ENCODE measurements around the gene KRTAP12-4.
"Not testable (repeated sequence)": the region's sequence is repeated elsewhere in the genome, so short reads cannot be mapped to it uniquely, and the experiment has no call there.

Gene KRTAP12-4

GRCh38 chr21:44630440-44630839 is 24.0 kb downstream of the KRTAP12-4 start:
- no peak for DNase-seq (ENCODE audit: low read depth)

- no peak for DNase-seq (ENCODE audit: low read depth)
These were observed 25.6 kb downstream of the KRTAP12-4 start for GRCh38 chr21:44628707-44629391.

GRCh38 chr21:44627831-44628233 is 26.6 kb downstream of the KRTAP12-4 start:
- DNase-seq (ENCODE audit: low read depth) = not testable (repeated sequence)

GRCh38 chr21:44627181-44627822 is 27.2 kb downstream of the KRTAP12-4 start:
- not testable (repeated sequence) for DNase-seq (ENCODE audit: low read depth)

- no peak for DNase-seq (ENCODE audit: low read depth)
These were observed 27.8 kb downstream of the KRTAP12-4 start, which contains the start of gene KRTAP10-9 for GRCh38 chr21:44626673-44627143. TSS of gene KRTAP10-9 (plus strand) at chr21:44627093. CDS start at chr21:44627172, 79 bp downstream.

- no peak for DNase-seq (ENCODE audit: low read depth)
These were observed 28.2 kb downstream of the KRTAP12-4 start for GRCh38 chr21:44626262-44626661.

- no peak for DNase-seq (ENCODE audit: low read depth)
These were observed 28.7 kb downstream of the KRTAP12-4 start for GRCh38 chr21:44625756-44626155.

GRCh38 chr21:44623575-44623974 is 30.9 kb downstream of the KRTAP12-4 start:
- DNase-seq (ENCODE audit: low read depth) = no peak

GRCh38 chr21:44619886-44620285 is 34.6 kb downstream of the KRTAP12-4 start:
- DNase-seq (ENCODE audit: low read depth) = no peak

- no peak for DNase-seq (ENCODE audit: low read depth)
These were observed 35.5 kb downstream of the KRTAP12-4 start for GRCh38 chr21:44618909-44619308.

GRCh38 chr21:44618504-44618903 is 36.0 kb downstream of the KRTAP12-4 start:
- DNase-seq (ENCODE audit: low read depth) = no peak

GRCh38 chr21:44617071-44617501 is 37.4 kb downstream of the KRTAP12-4 start:
- no peak for DNase-seq (ENCODE audit: low read depth)

- DNase-seq (ENCODE audit: low read depth) = no peak
These were observed 37.9 kb downstream of the KRTAP12-4 start for GRCh38 chr21:44616591-44616926.

GRCh38 chr21:44615911-44616590 is 38.4 kb downstream of the KRTAP12-4 start:
- DNase-seq (ENCODE audit: low read depth) = no peak

GRCh38 chr21:44615466-44615865 is 39.0 kb downstream of the KRTAP12-4 start:
- no peak for DNase-seq (ENCODE audit: low read depth)

- no peak for DNase-seq (ENCODE audit: low read depth)
These were observed 39.5 kb downstream of the KRTAP12-4 start for GRCh38 chr21:44614961-44615391.

GRCh38 chr21:44614161-44614631 is 40.3 kb downstream of the KRTAP12-4 start:
- no peak for DNase-seq (ENCODE audit: low read depth)

- DNase-seq (ENCODE audit: low read depth) = no peak
These were observed 40.9 kb downstream of the KRTAP12-4 start for GRCh38 chr21:44613386-44614155.

- no peak for DNase-seq (ENCODE audit: low read depth)
These were observed 41.7 kb downstream of the KRTAP12-4 start for GRCh38 chr21:44612669-44613229.

- no peak for DNase-seq (ENCODE audit: low read depth)
These were observed 42.4 kb downstream of the KRTAP12-4 start, which contains the start of gene KRTAP10-8 for GRCh38 chr21:44612029-44612486. TSS of gene KRTAP10-8 (plus strand) at chr21:44612079. CDS start at chr21:44612101, 22 bp downstream.

- no peak for DNase-seq (ENCODE audit: low read depth)
These were observed 42.9 kb downstream of the KRTAP12-4 start for GRCh38 chr21:44611551-44611950.

Data from HS-5 (cell line).